Suprapubic skin (tissue), 4 donors: ENCODE results near the gene RAVER2. TPM values are rescaled to one million over a fixed set of nuclear protein-coding genes. Genes with fewer than 3 reads are reported as not detected.

ENCODE experiments used
- DNase-seq, 2 donors: peaks; one replicate each; pipeline ENCODE4 v3.0.0-alpha.2; 2019; ENCODE audit warnings: low spot score in 2 of 2
- H3K27ac ChIP-seq: fragments of 200-600 bp; sonication (generic); one replicate; pipeline ENCODE4 v1.5.1; 2019
- H3K27me3 ChIP-seq: fragments of 200-600 bp; sonication (generic); one replicate; pipeline ENCODE4 v1.5.1; 2019
- H3K36me3 ChIP-seq: fragments of 200-600 bp; sonication (generic); one replicate; pipeline ENCODE4 v1.5.1; 2019
- H3K4me1 ChIP-seq: fragments of 200-600 bp; sonication (generic); one replicate; pipeline ENCODE4 v1.5.1; 2019
- H3K4me3 ChIP-seq: fragments of 200-600 bp; sonication (generic); one replicate; pipeline ENCODE4 v1.5.1; 2019; ENCODE audit warnings: mild to moderate bottlenecking
- H3K9me3 ChIP-seq: fragments of 200-600 bp; sonication (generic); one replicate; pipeline ENCODE4 v1.5.1; 2019
- CTCF ChIP-seq, 2 donors: fragments of 200-600 bp in 1 of 2; fragments of 450-650 bp in 1 of 2; sonication (generic) in 1 of 2; IDR thresholded peaks; one replicate each; pipeline ENCODE4 v1.5.1; 2016 to 2019; ENCODE audit warnings: antibody characterized with exemption in 2 of 2, mild to moderate bottlenecking in 1 of 2, moderate library complexity in 1 of 2
- EP300 ChIP-seq: sonication (generic); formaldehyde crosslinking; IDR thresholded peaks from one replicate; pipeline ENCODE4 v1.6.1; 2017; ENCODE audit warnings: antibody characterized with exemption
- POLR2A ChIP-seq, 2 donors: fragments of 450-650 bp; IDR thresholded peaks; one replicate each; pipeline ENCODE4 v1.6.1; 2017; ENCODE audit warnings: antibody characterized with exemption in 2 of 2, mild to moderate bottlenecking in 2 of 2, moderate library complexity in 2 of 2
- POLR2AphosphoS5 ChIP-seq, 3 donors: sonication (generic); formaldehyde crosslinking; IDR thresholded peaks; one replicate each; pipeline ENCODE4 v1.6.1; 2017; ENCODE audit warnings: antibody characterized with exemption in 3 of 3
- WGBS: methylation state at CpG from one replicate; pipeline ENCODE4 v1.1.5; 2018; 5-methylcytosine and 5-hydroxymethylcytosine counted together
- total RNA-seq, 4 donors: library from RNA; depleted of rRNA; stranded (reverse); fragments of >200 nt; gene quantifications; one replicate each; pipeline ENCODE4 v1.1.0, GENCODE V29; 2016

RAVER2 gene
- total RNA-seq, 4 donors from 2014 or later: 7.9 to 15.7 (median 13.6) TPM

DNA sequence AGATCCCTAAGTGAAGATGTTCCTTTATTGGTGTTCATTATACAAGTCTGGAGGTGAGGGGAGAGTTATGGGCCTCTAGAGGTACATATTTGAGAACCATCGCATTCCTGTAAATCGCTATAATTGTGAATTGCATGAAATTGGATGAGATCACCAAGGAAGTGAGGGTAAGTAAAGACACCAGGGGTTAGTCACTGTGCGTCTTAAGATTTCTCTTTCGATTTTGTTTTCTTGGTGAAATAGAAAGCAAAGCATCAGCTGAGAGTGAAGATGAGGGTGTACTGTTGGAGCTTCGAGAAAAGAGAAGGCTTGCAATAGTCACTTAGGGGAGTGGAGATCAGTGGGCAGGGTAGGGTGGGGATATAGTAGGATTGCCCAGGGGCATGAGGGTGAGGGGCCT lies 82.1 kb downstream of the RAVER2 start:
- Histone ChIP-seq H3K4me1 (no peaks in the 10 kb centered on the region), H3K9me3 (no peaks in the 10 kb centered on the region), H3K36me3 (peaks cover 10% of the 10 kb centered on the region), H3K4me3 (no peak overlapping the region), H3K27me3 (no peaks in the 10 kb centered on the region), H3K27ac (no peak overlapping the region)
- TF ChIP-seq POLR2AphosphoS5 (IDR thresholded peaks at IDR 0.05) (no peak), POLR2A (IDR thresholded peaks at IDR 0.05) (no peak), CTCF (IDR thresholded peaks at IDR 0.05) (no peak), EP300 (no peak)
- 89% methylated on average over 5 of the region's 5 CpGs for WGBS
- DNase-seq: no peak

- no peak overlapping the region for H3K27ac ChIP-seq
- 54% methylated on average over 1 of the region's 1 CpG for WGBS
- peaks cover 26% of the 10 kb centered on the region for H3K36me3 ChIP-seq
- DNase-seq: no peak
- H3K4me1 ChIP-seq: no peaks in the 10 kb centered on the region
- H3K27me3 ChIP-seq: no peaks in the 10 kb centered on the region
- H3K9me3 ChIP-seq: no peaks in the 10 kb centered on the region
- TF ChIP-seq CTCF (IDR thresholded peaks at IDR 0.05) (no peak), POLR2A (IDR thresholded peaks at IDR 0.05) (no peak), EP300 (no peak), POLR2AphosphoS5 (IDR thresholded peaks at IDR 0.05) (no peak)
- no peak overlapping the region for H3K4me3 ChIP-seq
These were observed 84.0 kb downstream of the RAVER2 start for GRCh38 chr1:64828829-64829228.

GRCh38 chr1:64829411-64830029 lies 84.6 kb downstream of the RAVER2 start:
- 77% methylated on average over 8 of the region's 8 CpGs for WGBS
- TF ChIP-seq POLR2A (IDR thresholded peaks at IDR 0.05) (no peak), POLR2AphosphoS5 (IDR thresholded peaks at IDR 0.05) (no peak), EP300 (no peak), CTCF (IDR thresholded peaks at IDR 0.05) (no peak)

DNA sequence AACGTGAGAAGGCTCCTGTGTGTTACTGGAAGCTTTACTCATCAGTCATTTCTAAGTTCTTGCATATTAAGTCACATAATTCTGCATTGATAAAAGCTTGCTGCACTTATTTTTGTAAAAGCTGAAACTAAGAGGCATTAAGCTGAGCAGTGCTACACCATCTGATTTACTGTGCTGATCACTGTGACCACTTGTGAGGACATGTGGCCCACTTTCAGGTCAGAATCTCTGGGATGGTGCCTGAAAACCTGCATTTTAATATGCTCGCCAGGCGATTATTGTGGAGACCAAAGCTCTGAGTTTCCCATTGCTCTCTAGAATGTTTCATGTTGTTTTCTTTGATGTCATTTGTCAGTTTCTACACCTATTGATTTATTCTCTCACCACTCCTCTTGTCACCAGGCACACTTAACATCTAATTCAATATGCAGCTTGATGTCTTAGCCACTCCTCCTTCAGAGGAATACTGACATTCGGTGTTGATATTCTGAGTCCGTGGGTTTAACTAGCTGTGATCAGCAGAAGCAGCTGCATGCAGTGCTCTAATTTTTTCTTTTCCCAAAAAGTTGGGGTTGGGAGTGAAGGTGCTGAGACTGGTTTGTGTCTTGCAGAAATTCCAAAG lies 85.3 kb downstream of the RAVER2 start:
- H3K4me3 ChIP-seq: no peak overlapping the region
- WGBS: 64% methylated on average over 5 of the region's 5 CpGs

More at GRCh38 chr1:64829411-64830029, 84.6 kb downstream of the RAVER2 start:
- no peaks in the 10 kb centered on the region for H3K4me1 ChIP-seq
- no peak overlapping the region for H3K27ac ChIP-seq
- H3K9me3 ChIP-seq: no peaks in the 10 kb centered on the region
- H3K4me3 ChIP-seq: no peak overlapping the region
- H3K36me3 ChIP-seq: peaks cover 33% of the 10 kb centered on the region
- no peak for DNase-seq
- no peaks in the 10 kb centered on the region for H3K27me3 ChIP-seq

More for the DNA sequence above, 85.3 kb downstream of the RAVER2 start:
- no peak overlapping the region for H3K27ac ChIP-seq
- TF ChIP-seq EP300 (no peak), POLR2A (IDR thresholded peaks at IDR 0.05) (no peak), CTCF (IDR thresholded peaks at IDR 0.05) (no peak), POLR2AphosphoS5 (IDR thresholded peaks at IDR 0.05) (no peak)
- DNase-seq: no peak
- no peaks in the 10 kb centered on the region for H3K4me1 ChIP-seq
- no peaks in the 10 kb centered on the region for H3K9me3 ChIP-seq
- H3K36me3 ChIP-seq: peaks cover 39% of the 10 kb centered on the region
- no peaks in the 10 kb centered on the region for H3K27me3 ChIP-seq
